ENCODE measurements around the gene PHKG1.
"Not testable (repeated sequence)": the region's sequence is repeated elsewhere in the genome, so short reads cannot be mapped to it uniquely, and the experiment has no call there.

DNA sequence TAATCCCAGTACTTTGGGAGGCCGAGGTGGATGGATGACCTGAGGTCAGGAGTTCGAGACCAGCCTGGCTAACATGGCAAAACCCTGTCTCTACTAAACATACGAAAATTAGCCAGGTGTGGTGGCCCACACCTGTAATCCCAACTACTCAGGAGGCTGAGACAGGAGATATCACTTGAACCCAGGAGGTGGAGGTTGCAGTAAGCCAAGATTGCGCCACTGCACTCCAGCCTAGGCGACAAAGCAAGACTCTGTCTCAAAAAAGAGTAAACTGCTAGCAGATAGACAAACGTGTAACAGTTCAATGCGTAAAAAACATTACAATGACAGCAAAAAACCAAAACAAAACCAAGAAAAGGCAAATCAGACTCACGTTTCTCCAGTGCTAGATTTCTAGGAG, 61.2 kb downstream of the PHKG1 start:
- TF ChIP-seq, protein P1, sequence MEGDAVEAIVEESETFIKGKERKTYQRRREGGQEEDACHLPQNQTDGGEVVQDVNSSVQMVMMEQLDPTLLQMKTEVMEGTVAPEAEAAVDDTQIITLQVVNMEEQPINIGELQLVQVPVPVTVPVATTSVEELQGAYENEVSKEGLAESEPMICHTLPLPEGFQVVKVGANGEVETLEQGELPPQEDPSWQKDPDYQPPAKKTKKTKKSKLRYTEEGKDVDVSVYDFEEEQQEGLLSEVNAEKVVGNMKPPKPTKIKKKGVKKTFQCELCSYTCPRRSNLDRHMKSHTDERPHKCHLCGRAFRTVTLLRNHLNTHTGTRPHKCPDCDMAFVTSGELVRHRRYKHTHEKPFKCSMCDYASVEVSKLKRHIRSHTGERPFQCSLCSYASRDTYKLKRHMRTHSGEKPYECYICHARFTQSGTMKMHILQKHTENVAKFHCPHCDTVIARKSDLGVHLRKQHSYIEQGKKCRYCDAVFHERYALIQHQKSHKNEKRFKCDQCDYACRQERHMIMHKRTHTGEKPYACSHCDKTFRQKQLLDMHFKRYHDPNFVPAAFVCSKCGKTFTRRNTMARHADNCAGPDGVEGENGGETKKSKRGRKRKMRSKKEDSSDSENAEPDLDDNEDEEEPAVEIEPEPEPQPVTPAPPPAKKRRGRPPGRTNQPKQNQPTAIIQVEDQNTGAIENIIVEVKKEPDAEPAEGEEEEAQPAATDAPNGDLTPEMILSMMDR (IDR thresholded peaks at IDR 0.05) = not testable (repeated sequence)
- TF ChIP-seq POLR2A (IDR thresholded peaks at IDR 0.05) = not testable (repeated sequence)

Data from esophagus squamous epithelium (tissue), 4 donors.